K562 (cell line): Measurements from ENCODE around the gene SLC16A4. TPM values are rescaled to one million over a fixed set of nuclear protein-coding genes. Genes with fewer than 3 reads are reported as not detected.

ENCODE experiments used
- RFX1 ChIP-seq: fragments of 450-650 bp; IDR thresholded peaks from 2 replicates; pipeline ENCODE4 v1.6.1; 2016; ENCODE audit warnings: mild to moderate bottlenecking, moderate library complexity
- polyA plus RNA-seq, 8 experiments: library from polyadenylated mRNA; depleted of rRNA in 4 of 8; stranded (reverse) in 5 of 8; unstranded in 3 of 8; fragments of >200 nt; fragmentation: Nextera tagmentation in 2 of 8; fragmentation: Illumina TruSeq in 1 of 8; extraction: Ambion mirVana in 2 of 8; extraction: Trizol in 1 of 8; gene quantifications; 2 replicates each; pipeline versions ENCODE4 v1.2.1 to v1.2.3, GENCODE V29; 2011 to 2014; ENCODE audit warnings: inconsistent platforms in 1 of 8, missing spikeins in 1 of 8
- total RNA-seq, 7 experiments: library from RNA; depleted of rRNA in 6 of 7; stranded (reverse); fragments of >200 nt in 6 of 7; fragmentation: Illumina TruSeq in 2 of 7; extraction: Trizol in 2 of 7; gene quantifications; 2 replicates each; pipeline versions ENCODE4 v1.2.1 to v1.2.3, GENCODE V29; 2011 to 2021; ENCODE audit warnings: low replicate concordance in 1 of 7
- TF ChIP-seq, protein P1 (sequence below): fragments of 250-450 bp; sonication (Bioruptor Pico); IDR thresholded peaks from 2 replicates; pipeline ENCODE4 v1.5.0; 2021; ENCODE audit warnings: mild to moderate bottlenecking, borderline replicate concordance
- TF ChIP-seq, protein P2 (sequence below): sonication (generic); formaldehyde crosslinking; IDR thresholded peaks from 2 replicates; pipeline ENCODE4 v1.4.0; 2020; ENCODE audit warnings: mild to moderate bottlenecking, missing genetic modification reagents
- TF ChIP-seq, protein P3 (sequence below), 3 experiments: IDR thresholded peaks in 2 of 3; conservative IDR thresholded peaks in 1 of 3; 2 replicates each; pipeline ENCODE4 v1.5.1; 2011 to 2012; ENCODE audit warnings: low read length in 3 of 3, mild to moderate bottlenecking in 3 of 3, control low read depth in 2 of 3, improper control_type of control experiment in 1 of 3, inconsistent platforms in 1 of 3, low read depth in 1 of 3, mixed read lengths in 1 of 3, moderate library complexity in 1 of 3; ENCODE audit not compliant: insufficient read depth in 2 of 3

SLC16A4 gene
- total and polyA plus RNA-seq, 9 of the 15 experiments (the other 6 are each of a cell fraction or from before 2014, with no cell fraction given): 0.04 to 0.31 (median 0.18) TPM; not detected in 1

DNA sequence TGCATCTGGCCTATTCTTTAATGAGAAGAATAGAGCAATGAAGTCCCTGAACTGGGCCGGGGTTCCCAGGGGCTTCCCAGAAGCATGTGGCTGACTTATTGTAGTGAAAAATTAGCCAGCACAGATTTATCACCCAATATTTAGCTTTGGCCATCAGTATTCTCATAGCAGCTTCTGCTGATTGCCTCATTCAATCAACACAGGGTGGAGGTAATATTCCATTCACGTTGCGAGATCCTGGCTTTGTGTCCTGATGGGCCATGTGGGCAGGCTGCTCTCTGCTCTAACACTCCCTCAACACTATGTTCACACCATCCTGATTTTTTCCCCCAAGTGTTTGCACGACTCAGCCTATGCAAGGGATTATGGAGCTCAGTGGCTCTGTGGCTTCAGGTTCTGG, 38.1 kb upstream of the SLC16A4 start (continued):
- TF ChIP-seq, protein P1, sequence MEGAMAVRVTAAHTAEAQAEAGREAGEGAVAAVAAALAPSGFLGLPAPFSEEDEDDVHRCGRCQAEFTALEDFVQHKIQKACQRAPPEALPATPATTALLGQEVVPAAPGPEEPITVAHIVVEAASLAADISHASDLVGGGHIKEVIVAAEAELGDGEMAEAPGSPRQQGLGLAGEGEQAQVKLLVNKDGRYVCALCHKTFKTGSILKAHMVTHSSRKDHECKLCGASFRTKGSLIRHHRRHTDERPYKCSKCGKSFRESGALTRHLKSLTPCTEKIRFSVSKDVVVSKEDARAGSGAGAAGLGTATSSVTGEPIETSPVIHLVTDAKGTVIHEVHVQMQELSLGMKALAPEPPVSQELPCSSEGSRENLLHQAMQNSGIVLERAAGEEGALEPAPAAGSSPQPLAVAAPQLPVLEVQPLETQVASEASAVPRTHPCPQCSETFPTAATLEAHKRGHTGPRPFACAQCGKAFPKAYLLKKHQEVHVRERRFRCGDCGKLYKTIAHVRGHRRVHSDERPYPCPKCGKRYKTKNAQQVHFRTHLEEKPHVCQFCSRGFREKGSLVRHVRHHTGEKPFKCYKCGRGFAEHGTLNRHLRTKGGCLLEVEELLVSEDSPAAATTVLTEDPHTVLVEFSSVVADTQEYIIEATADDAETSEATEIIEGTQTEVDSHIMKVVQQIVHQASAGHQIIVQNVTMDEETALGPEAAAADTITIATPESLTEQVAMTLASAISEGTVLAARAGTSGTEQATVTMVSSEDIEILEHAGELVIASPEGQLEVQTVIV: no peak
- TF ChIP-seq, protein P2, sequence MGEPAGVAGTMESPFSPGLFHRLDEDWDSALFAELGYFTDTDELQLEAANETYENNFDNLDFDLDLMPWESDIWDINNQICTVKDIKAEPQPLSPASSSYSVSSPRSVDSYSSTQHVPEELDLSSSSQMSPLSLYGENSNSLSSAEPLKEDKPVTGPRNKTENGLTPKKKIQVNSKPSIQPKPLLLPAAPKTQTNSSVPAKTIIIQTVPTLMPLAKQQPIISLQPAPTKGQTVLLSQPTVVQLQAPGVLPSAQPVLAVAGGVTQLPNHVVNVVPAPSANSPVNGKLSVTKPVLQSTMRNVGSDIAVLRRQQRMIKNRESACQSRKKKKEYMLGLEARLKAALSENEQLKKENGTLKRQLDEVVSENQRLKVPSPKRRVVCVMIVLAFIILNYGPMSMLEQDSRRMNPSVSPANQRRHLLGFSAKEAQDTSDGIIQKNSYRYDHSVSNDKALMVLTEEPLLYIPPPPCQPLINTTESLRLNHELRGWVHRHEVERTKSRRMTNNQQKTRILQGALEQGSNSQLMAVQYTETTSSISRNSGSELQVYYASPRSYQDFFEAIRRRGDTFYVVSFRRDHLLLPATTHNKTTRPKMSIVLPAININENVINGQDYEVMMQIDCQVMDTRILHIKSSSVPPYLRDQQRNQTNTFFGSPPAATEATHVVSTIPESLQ (CRISPR knock-in tag): no peak
- TF ChIP-seq RFX1: no peak
- TF ChIP-seq, protein P3, sequence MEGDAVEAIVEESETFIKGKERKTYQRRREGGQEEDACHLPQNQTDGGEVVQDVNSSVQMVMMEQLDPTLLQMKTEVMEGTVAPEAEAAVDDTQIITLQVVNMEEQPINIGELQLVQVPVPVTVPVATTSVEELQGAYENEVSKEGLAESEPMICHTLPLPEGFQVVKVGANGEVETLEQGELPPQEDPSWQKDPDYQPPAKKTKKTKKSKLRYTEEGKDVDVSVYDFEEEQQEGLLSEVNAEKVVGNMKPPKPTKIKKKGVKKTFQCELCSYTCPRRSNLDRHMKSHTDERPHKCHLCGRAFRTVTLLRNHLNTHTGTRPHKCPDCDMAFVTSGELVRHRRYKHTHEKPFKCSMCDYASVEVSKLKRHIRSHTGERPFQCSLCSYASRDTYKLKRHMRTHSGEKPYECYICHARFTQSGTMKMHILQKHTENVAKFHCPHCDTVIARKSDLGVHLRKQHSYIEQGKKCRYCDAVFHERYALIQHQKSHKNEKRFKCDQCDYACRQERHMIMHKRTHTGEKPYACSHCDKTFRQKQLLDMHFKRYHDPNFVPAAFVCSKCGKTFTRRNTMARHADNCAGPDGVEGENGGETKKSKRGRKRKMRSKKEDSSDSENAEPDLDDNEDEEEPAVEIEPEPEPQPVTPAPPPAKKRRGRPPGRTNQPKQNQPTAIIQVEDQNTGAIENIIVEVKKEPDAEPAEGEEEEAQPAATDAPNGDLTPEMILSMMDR (IDR thresholded peaks at IDR 0.05 in 2 of 3, conservative IDR thresholded peaks at IDR 0.05 in 1 of 3; ENCODE audit: insufficient read depth in 2 of 3, low read depth in 1 of 3, low read length in 3 of 3): no peak
